Esophagus muscularis mucosa (tissue), 4 donors: ENCODE results near the gene CASP2. TPM values are rescaled to one million over a fixed set of nuclear protein-coding genes. Genes with fewer than 3 reads are reported as not detected.

Experiments
- DNase-seq: peaks from one replicate; pipeline ENCODE4 v3.0.0-alpha.2; 2017; ENCODE audit errors: extremely low spot score
- H3K27ac ChIP-seq, 4 donors: fragments of 200-600 bp; sonication (generic); replicated peaks in 1 of 4; 1 replicate in 3 of 4; 2 replicates in 1 of 4; pipeline ENCODE4 v1.5.1; 2016 to 2019; ENCODE audit warnings: mild to moderate bottlenecking in 1 of 4
- H3K27me3 ChIP-seq, 4 donors: fragments of 200-600 bp; sonication (generic); one replicate each; pipeline versions ENCODE4 v1.5.1 to v1.6.0; 2016 to 2019
- H3K36me3 ChIP-seq, 4 donors: fragments of 200-600 bp; sonication (generic); one replicate each; pipeline ENCODE4 v1.5.1; 2016 to 2019
- H3K4me1 ChIP-seq, 4 donors: fragments of 200-600 bp; sonication (generic); one replicate each; pipeline ENCODE4 v1.5.1; 2016 to 2019
- H3K4me3 ChIP-seq, 4 donors: fragments of 200-600 bp; sonication (generic); 1 replicate in 2 of 4; 2 replicates in 2 of 4; pipeline ENCODE4 v1.5.1; 2016 to 2019; ENCODE audit warnings: mild to moderate bottlenecking in 4 of 4, moderate library complexity in 1 of 4
- H3K9me3 ChIP-seq, 4 donors: fragments of 200-600 bp; sonication (generic); 1 replicate in 3 of 4; 2 replicates in 1 of 4; pipeline ENCODE4 v1.5.1; 2016 to 2019
- EP300 ChIP-seq: sonication (generic); formaldehyde crosslinking; IDR thresholded peaks from one replicate; pipeline ENCODE4 v1.6.1; 2017; ENCODE audit warnings: antibody characterized with exemption
- POLR2A ChIP-seq: fragments of 450-650 bp; IDR thresholded peaks from one replicate; pipeline ENCODE4 v1.6.1; 2017; ENCODE audit warnings: antibody characterized with exemption, moderate library complexity, mild to moderate bottlenecking, low read depth
- POLR2AphosphoS5 ChIP-seq, 2 donors: sonication (generic); formaldehyde crosslinking; IDR thresholded peaks; one replicate each; pipeline ENCODE4 v1.6.1; 2017; ENCODE audit warnings: antibody characterized with exemption in 2 of 2
- WGBS: methylation state at CpG from one replicate; pipeline ENCODE4 v1.1.5; 2018; 5-methylcytosine and 5-hydroxymethylcytosine counted together
- intact Hi-C: fragments of 100-400 bp; cut with DNase I; formaldehyde crosslinking; loops from one replicate; pipeline ENCODE4 v1.15.1; 2023
- total RNA-seq, 4 donors: library from RNA; depleted of rRNA; stranded (reverse); fragments of >200 nt; gene quantifications; one replicate each; pipeline versions ENCODE4 v1.1.0 to v1.2.1, GENCODE V29; 2016
- TF ChIP-seq, protein P1 (sequence below), 3 experiments: fragments of 200-600 bp in 2 of 3; fragments of 450-650 bp in 1 of 3; sonication (generic) in 2 of 3; IDR thresholded peaks; one replicate each; pipeline ENCODE4 v1.5.1; 2017 to 2019; ENCODE audit warnings: antibody characterized with exemption in 3 of 3, mild to moderate bottlenecking in 2 of 3, moderate library complexity in 1 of 3

Gene CASP2
- total RNA-seq, 4 donors from 2014 or later, result 7.1 to 11.7 (median 9.0) TPM

DNA sequence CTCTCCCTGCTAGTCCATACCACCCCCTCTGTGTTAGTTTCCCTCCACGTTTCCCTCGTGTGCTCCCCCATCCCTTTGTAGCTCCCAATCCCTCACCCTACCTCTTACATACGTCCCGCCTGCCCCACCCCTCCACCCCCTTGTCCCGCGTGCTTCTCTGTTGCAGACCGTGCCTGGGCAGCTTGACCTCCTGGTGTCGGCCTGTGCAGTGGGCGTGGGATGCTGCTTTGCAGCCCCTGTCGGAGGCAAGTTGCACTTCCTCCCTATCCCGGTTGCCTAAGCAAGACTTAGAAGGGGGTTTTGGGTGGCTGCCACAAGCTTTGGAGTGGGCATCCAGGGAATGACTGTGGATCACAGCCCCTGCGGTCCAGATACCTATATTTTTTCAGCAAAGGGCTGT, 35.5 kb downstream of the CASP2 start:
- intact Hi-C loops, result no loop called here
- Histone ChIP-seq H3K27me3 (no peaks in the 10 kb centered on the region), H3K36me3 (no peaks in the 10 kb centered on the region), H3K4me3 (no peak overlapping the region), H3K4me1 (peaks cover 0 to 5% (median 0%) of the 10 kb centered on the region in 4 donors), H3K9me3 (no peaks in the 10 kb centered on the region), H3K27ac (no peak overlapping the region)
- 68% methylated on average over 12 of the region's 12 CpGs for WGBS
- TF ChIP-seq POLR2AphosphoS5 (IDR thresholded peaks at IDR 0.05), result no peak
- TF ChIP-seq, protein P1, sequence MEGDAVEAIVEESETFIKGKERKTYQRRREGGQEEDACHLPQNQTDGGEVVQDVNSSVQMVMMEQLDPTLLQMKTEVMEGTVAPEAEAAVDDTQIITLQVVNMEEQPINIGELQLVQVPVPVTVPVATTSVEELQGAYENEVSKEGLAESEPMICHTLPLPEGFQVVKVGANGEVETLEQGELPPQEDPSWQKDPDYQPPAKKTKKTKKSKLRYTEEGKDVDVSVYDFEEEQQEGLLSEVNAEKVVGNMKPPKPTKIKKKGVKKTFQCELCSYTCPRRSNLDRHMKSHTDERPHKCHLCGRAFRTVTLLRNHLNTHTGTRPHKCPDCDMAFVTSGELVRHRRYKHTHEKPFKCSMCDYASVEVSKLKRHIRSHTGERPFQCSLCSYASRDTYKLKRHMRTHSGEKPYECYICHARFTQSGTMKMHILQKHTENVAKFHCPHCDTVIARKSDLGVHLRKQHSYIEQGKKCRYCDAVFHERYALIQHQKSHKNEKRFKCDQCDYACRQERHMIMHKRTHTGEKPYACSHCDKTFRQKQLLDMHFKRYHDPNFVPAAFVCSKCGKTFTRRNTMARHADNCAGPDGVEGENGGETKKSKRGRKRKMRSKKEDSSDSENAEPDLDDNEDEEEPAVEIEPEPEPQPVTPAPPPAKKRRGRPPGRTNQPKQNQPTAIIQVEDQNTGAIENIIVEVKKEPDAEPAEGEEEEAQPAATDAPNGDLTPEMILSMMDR (IDR thresholded peaks at IDR 0.05), result no peak
- no peak for TF ChIP-seq POLR2A
- no peak for TF ChIP-seq EP300
- no peak for DNase-seq

DNA sequence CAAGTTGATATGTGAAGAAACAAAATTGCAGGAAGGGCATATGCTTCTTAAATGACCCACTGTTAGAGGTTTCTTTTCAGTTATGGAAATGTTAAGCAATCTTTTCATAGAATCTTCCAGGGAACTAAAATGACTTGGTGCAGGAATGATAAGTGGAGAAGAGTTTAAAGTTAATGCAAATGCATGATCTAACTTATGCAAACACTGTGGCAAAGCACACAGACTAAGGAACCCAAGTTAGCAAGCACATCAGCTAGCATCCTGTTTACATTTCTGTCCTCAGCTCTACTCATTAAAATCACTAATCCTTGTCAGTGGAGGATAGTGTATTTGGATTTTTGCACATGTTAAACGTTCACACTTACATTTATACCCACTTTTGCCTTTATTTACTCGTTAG, 37.1 kb downstream of the CASP2 start:
- H3K36me3 ChIP-seq, result no peaks in the 10 kb centered on the region
- 80% methylated on average over 2 of the region's 2 CpGs for WGBS
- no peaks in the 10 kb centered on the region for H3K9me3 ChIP-seq
- TF ChIP-seq EP300, result no peak
- H3K27me3 ChIP-seq, result no peaks in the 10 kb centered on the region
- intact Hi-C loops, result no loop called here
- DNase-seq, result no peak
- no peak overlapping the region for H3K4me3 ChIP-seq
- peaks cover 0 to 5% (median 0%) of the 10 kb centered on the region in 4 donors for H3K4me1 ChIP-seq
- no peak overlapping the region for H3K27ac ChIP-seq

GRCh38 chr7:143327903-143328302, 39.8 kb downstream of the CASP2 start:
- TF ChIP-seq, protein P1 (IDR thresholded peaks at IDR 0.05), result no peak
- TF ChIP-seq POLR2A (no peak), EP300 (no peak), POLR2AphosphoS5 (IDR thresholded peaks at IDR 0.05) (no peak)
- WGBS, result 89% methylated on average over 5 of the region's 5 CpGs
- Histone ChIP-seq H3K27ac (no peak overlapping the region), H3K9me3 (no peaks in the 10 kb centered on the region), H3K36me3 (no peaks in the 10 kb centered on the region), H3K4me3 (no peak overlapping the region), H3K27me3 (no peaks in the 10 kb centered on the region), H3K4me1 (peaks cover 0 to 6% (median 2%) of the 10 kb centered on the region in 4 donors)
- DNase-seq, result no peak
- intact Hi-C loops, result no loop called here

DNA sequence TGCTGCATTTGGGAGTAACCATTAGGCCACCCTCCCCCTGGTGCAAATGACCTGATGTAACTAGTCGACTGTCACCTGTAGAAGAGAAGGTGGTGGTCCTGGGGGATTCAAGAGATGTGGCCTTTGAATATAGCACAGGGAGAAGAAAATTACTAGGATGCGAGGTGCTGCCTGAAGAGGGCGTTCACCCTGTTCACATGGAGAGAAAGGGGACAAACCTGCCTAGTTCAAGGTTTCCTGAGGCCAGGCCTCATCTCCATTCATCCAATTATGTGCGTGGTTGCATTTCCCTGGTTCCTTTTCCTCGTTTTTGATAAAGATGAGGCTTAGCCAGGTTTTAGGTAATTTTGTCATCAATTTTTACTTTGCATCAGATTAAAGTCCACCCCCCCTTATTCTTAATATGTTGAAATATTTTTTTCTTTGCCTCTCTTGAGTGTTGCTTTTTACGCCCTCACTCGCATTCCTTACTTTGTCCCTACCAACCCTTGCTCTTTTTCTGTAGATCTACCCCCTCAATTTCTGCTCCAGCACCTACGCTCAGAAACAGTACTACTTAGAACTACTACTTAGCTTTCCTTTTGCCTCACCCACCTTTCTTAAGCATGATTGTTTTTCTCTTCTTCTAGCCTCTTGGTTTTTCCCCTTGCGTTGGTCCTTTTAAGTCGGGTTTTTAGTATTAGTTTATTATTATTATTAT, 41.5 kb downstream of the CASP2 start:
- Histone ChIP-seq H3K36me3 (no peaks in the 10 kb centered on the region), H3K9me3 (no peaks in the 10 kb centered on the region), H3K27ac (no peak overlapping the region), H3K4me3 (no peak overlapping the region), H3K27me3 (no peaks in the 10 kb centered on the region), H3K4me1 (peaks cover 0 to 6% (median 0%) of the 10 kb centered on the region in 4 donors)
- no peak for DNase-seq
- WGBS, result 90% methylated on average over 10 of the region's 10 CpGs
- TF ChIP-seq EP300 (no peak), POLR2A (no peak), POLR2AphosphoS5 (IDR thresholded peaks at IDR 0.05) (no peak)
- TF ChIP-seq, protein P1 (IDR thresholded peaks at IDR 0.05), result no peak
- intact Hi-C loops, result no loop called here

GRCh38 chr7:143331179-143331801, 43.1 kb downstream of the CASP2 start:
- intact Hi-C loops, result no loop called here
- TF ChIP-seq, protein P1 (IDR thresholded peaks at IDR 0.05), result no peak
- TF ChIP-seq EP300 (no peak), POLR2A (no peak), POLR2AphosphoS5 (IDR thresholded peaks at IDR 0.05) (no peak)
- Histone ChIP-seq H3K4me3 (no peak overlapping the region), H3K36me3 (no peaks in the 10 kb centered on the region), H3K27ac (no peak overlapping the region), H3K4me1 (peaks cover 0 to 6% (median 0%) of the 10 kb centered on the region in 4 donors), H3K9me3 (no peaks in the 10 kb centered on the region), H3K27me3 (no peaks in the 10 kb centered on the region)
- WGBS, result 73% methylated on average over 8 of the region's 8 CpGs
- DNase-seq, result no peak
